GM20000 (cell line): Measurements from ENCODE around the gene KIFAP3.

Source experiments
- DNase-seq: peaks from one replicate; pipeline ENCODE4 v3.0.0; 2012; ENCODE audit warnings: low spot score
- TF ChIP-seq, protein P1 (sequence below): IDR thresholded peaks from 2 replicates; pipeline ENCODE4 v1.5.1; 2012; ENCODE audit warnings: mild to moderate bottlenecking, control low read depth; ENCODE audit errors: extremely low read depth, missing control alignments

KIFAP3 gene

GRCh38 chr1:169915150-169915549 is 159.3 kb downstream of the KIFAP3 start:
- no peak for DNase-seq
- TF ChIP-seq, protein P1, sequence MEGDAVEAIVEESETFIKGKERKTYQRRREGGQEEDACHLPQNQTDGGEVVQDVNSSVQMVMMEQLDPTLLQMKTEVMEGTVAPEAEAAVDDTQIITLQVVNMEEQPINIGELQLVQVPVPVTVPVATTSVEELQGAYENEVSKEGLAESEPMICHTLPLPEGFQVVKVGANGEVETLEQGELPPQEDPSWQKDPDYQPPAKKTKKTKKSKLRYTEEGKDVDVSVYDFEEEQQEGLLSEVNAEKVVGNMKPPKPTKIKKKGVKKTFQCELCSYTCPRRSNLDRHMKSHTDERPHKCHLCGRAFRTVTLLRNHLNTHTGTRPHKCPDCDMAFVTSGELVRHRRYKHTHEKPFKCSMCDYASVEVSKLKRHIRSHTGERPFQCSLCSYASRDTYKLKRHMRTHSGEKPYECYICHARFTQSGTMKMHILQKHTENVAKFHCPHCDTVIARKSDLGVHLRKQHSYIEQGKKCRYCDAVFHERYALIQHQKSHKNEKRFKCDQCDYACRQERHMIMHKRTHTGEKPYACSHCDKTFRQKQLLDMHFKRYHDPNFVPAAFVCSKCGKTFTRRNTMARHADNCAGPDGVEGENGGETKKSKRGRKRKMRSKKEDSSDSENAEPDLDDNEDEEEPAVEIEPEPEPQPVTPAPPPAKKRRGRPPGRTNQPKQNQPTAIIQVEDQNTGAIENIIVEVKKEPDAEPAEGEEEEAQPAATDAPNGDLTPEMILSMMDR, result no peak

GRCh38 chr1:169914531-169914930 is 160.0 kb downstream of the KIFAP3 start:
- TF ChIP-seq, protein P1, result no peak
- DNase-seq, result no peak

- DNase-seq, result no peak
- TF ChIP-seq, protein P1, result no peak
These were observed 165.0 kb downstream of the KIFAP3 start for GRCh38 chr1:169909499-169909898.

- no peak for DNase-seq
- TF ChIP-seq, protein P1, result no peak
These were observed 167.6 kb downstream of the KIFAP3 start for GRCh38 chr1:169906938-169907337.

DNA sequence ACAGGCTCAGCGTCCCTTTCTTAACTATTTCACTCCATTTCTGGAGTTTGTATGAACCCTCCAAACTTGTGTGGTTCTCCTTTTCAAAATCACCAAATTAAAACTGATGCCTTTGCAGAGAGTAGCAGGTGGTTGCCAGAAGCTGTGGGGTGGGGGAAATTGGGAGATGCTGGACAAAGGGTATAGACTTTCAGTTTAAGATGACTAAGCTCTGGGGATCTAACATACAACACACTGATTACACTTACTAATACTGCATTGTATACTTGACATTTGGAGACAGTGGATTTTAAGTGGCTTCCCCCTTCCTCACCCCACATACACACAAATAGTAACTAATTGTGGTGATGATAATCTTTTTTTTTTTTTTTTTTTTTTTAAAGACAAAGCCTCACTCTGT is 169.7 kb downstream of the KIFAP3 start:
- DNase-seq, result no peak
- TF ChIP-seq, protein P1, result no peak

DNA sequence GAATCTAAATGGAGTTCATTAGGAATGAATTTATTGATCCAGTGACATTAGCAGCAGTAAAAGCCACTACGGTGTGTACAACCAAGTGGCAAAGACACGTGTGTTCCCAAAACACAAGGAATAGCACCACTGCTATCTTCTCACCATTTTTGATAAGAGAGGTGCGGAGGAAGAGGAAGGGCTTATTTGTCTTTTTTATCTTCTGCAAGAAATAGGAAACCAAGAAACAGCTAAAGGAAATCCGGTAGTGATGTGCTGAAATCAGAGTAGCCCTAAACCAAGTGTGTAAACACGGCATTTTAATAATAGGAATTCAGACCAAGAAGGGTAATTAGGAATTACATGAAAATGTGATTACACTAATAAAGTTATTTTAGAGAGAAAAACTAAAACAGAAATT is 171.7 kb downstream of the KIFAP3 start:
- no peak for DNase-seq
- TF ChIP-seq, protein P1, result no peak

GRCh38 chr1:169901115-169901514 is 173.4 kb downstream of the KIFAP3 start:
- no peak for DNase-seq
- TF ChIP-seq, protein P1, result no peak

DNA sequence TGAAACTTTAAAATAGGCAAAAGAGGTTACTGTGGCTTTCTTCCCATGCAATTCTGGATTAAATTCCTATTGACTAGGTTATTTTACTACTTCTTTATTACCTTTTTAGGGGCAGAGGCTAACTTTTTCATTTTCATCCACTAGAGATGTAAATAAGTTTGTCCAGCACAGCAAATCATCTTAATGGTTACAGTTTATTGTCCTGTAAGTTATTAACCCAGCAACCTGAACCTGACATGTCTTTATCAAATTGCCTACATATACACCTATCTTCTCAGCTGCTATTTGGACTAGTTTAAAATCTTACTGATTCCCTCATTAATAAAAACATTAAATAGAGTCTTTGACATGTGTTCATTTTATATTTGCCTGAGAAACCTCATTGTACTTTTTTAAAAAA is 173.9 kb downstream of the KIFAP3 start:
- no peak for DNase-seq
- TF ChIP-seq, protein P1, result no peak
